Thymus (tissue), 11 donors: ENCODE data around the gene NTHL1. TPM values are rescaled to one million over a fixed set of nuclear protein-coding genes. Genes with fewer than 3 reads are reported as not detected.

Experiments
- DNase-seq, 9 donors: peaks; one replicate each; pipeline ENCODE4 v3.0.0-alpha.2; 2013; ENCODE audit warnings: low spot score in 9 of 9, low read depth in 6 of 9, missing footprints in 1 of 9
- H3K27ac ChIP-seq, 2 donors: one replicate each; pipeline ENCODE4 v1.5.1; 2013; ENCODE audit warnings: control low read depth in 1 of 2, low read depth in 1 of 2, low read length in 1 of 2, mild to moderate bottlenecking in 1 of 2, moderate library complexity in 1 of 2
- H3K27me3 ChIP-seq, 2 donors: one replicate each; pipeline ENCODE4 v1.5.1; 2013; ENCODE audit warnings: low read length in 1 of 2; ENCODE audit not compliant: control insufficient read depth in 2 of 2, insufficient read depth in 1 of 2
- H3K36me3 ChIP-seq, 2 donors: one replicate each; pipeline ENCODE4 v1.5.1; 2013; ENCODE audit warnings: low read length in 1 of 2, mild to moderate bottlenecking in 1 of 2, moderate library complexity in 1 of 2; ENCODE audit not compliant: control insufficient read depth in 2 of 2, insufficient read depth in 2 of 2
- H3K4me1 ChIP-seq, 2 donors: one replicate each; pipeline ENCODE4 v1.5.1; 2013; ENCODE audit warnings: low read length in 2 of 2; ENCODE audit not compliant: control insufficient read depth in 2 of 2, insufficient read depth in 2 of 2
- H3K4me3 ChIP-seq, 2 donors: one replicate each; pipeline ENCODE4 v1.5.1; 2013; ENCODE audit warnings: low read length in 2 of 2, control low read depth in 1 of 2, mild to moderate bottlenecking in 1 of 2
- H3K9me3 ChIP-seq, 2 donors: one replicate each; pipeline ENCODE4 v1.5.1; 2013; ENCODE audit warnings: low read length in 1 of 2, mild to moderate bottlenecking in 1 of 2; ENCODE audit not compliant: control insufficient read depth in 2 of 2, insufficient read depth in 1 of 2
- WGBS: extraction: QIAGEN DNeasy Blood & Tissue Kit; methylation state at CpG from one replicate; pipeline ENCODE4 v1.1.7; 2013; 5-methylcytosine and 5-hydroxymethylcytosine counted together
- polyA plus RNA-seq: library from polyadenylated mRNA; stranded (reverse); fragments of 200-250 nt; gene quantifications from one replicate; pipeline ENCODE4 v1.2.3, GENCODE V29; 2013
- total RNA-seq: library from RNA; stranded (reverse); fragments of 120-200 nt; gene quantifications from one replicate; pipeline ENCODE4 v1.2.4, GENCODE V29; 2013
- donor health status: healthy.

Gene NTHL1
- total and polyA plus RNA-seq, 2 donors: 32.7 TPM

- Histone ChIP-seq H3K36me3 (peaks cover 63 to 81% of the 10 kb centered on the region in 2 donors), H3K27ac (no peak overlapping the region), H3K4me1 (no peaks in the 10 kb centered on the region), H3K27me3 (no peaks in the 10 kb centered on the region), H3K9me3 (no peaks in the 10 kb centered on the region), H3K4me3 (no peak overlapping the region)
- no peak for DNase-seq
- 95% methylated on average over 8 of the region's 8 CpGs for WGBS
These were observed 25.3 kb upstream of the NTHL1 start for GRCh38 chr16:2072926-2073325.

GRCh38 chr16:2071454-2072202, 24.0 kb upstream of the NTHL1 start:
- Histone ChIP-seq H3K4me3 (no peak overlapping the region), H3K27ac (no peak overlapping the region), H3K36me3 (peaks cover 59 to 78% of the 10 kb centered on the region in 2 donors), H3K9me3 (no peaks in the 10 kb centered on the region), H3K4me1 (no peaks in the 10 kb centered on the region), H3K27me3 (no peaks in the 10 kb centered on the region)
- no peak for DNase-seq
- WGBS: 96% methylated on average over 34 of the region's 34 CpGs

GRCh38 chr16:2070576-2071453, 23.2 kb upstream of the NTHL1 start:
- WGBS: 97% methylated on average over 29 of the region's 29 CpGs
- Histone ChIP-seq H3K9me3 (no peaks in the 10 kb centered on the region), H3K4me3 (no peak overlapping the region), H3K27me3 (no peaks in the 10 kb centered on the region), H3K27ac (no peak overlapping the region), H3K4me1 (no peaks in the 10 kb centered on the region), H3K36me3 (peaks cover 58 to 77% of the 10 kb centered on the region in 2 donors)
- no peak for DNase-seq

GRCh38 chr16:2066139-2066538, 18.5 kb upstream of the NTHL1 start:
- 98% methylated on average over 11 of the region's 11 CpGs for WGBS
- Histone ChIP-seq H3K27me3 (no peaks in the 10 kb centered on the region), H3K9me3 (no peaks in the 10 kb centered on the region), H3K4me1 (no peaks in the 10 kb centered on the region), H3K36me3 (peaks cover 54 to 74% of the 10 kb centered on the region in 2 donors), H3K27ac (no peak overlapping the region), H3K4me3 (no peak overlapping the region)
- no peak for DNase-seq

GRCh38 chr16:2064368-2064945, 16.8 kb upstream of the NTHL1 start:
- H3K36me3 ChIP-seq: peaks cover 56 to 76% of the 10 kb centered on the region in 2 donors
- no peaks in the 10 kb centered on the region for H3K27me3 ChIP-seq
- H3K4me3 ChIP-seq: no peak overlapping the region
- H3K4me1 ChIP-seq: no peaks in the 10 kb centered on the region
- H3K27ac ChIP-seq: no peak overlapping the region
- WGBS: 98% methylated on average over 16 of the region's 16 CpGs
- no peak for DNase-seq
- no peaks in the 10 kb centered on the region for H3K9me3 ChIP-seq

GRCh38 chr16:2063861-2064260, 16.2 kb upstream of the NTHL1 start:
- Histone ChIP-seq H3K36me3 (peaks cover 55 to 73% of the 10 kb centered on the region in 2 donors), H3K9me3 (no peaks in the 10 kb centered on the region), H3K27me3 (no peaks in the 10 kb centered on the region), H3K4me1 (no peaks in the 10 kb centered on the region), H3K4me3 (no peak overlapping the region), H3K27ac (no peak overlapping the region)
- no peak for DNase-seq
- WGBS: 98% methylated on average over 25 of the region's 25 CpGs

- WGBS: 98% methylated on average over 28 of the region's 28 CpGs
These were observed 15.2 kb upstream of the NTHL1 start for GRCh38 chr16:2062801-2063200.

GRCh38 chr16:2061526-2061925, 13.9 kb upstream of the NTHL1 start:
- 97% methylated on average over 13 of the region's 13 CpGs for WGBS

More at GRCh38 chr16:2062801-2063200, 15.2 kb upstream of the NTHL1 start:
- Histone ChIP-seq H3K27me3 (no peaks in the 10 kb centered on the region), H3K4me3 (no peak overlapping the region), H3K27ac (no peak overlapping the region), H3K4me1 (no peaks in the 10 kb centered on the region), H3K36me3 (peaks cover 50 to 80% of the 10 kb centered on the region in 2 donors), H3K9me3 (no peaks in the 10 kb centered on the region)
- DNase-seq: no peak

GRCh38 chr16:2061023-2061422, 13.4 kb upstream of the NTHL1 start:
- DNase-seq: no peak
- Histone ChIP-seq H3K9me3 (no peaks in the 10 kb centered on the region), H3K36me3 (peaks cover 51 to 79% of the 10 kb centered on the region in 2 donors), H3K4me3 (no peak overlapping the region), H3K4me1 (no peaks in the 10 kb centered on the region), H3K27me3 (no peaks in the 10 kb centered on the region), H3K27ac (no peak overlapping the region)
- 97% methylated on average over 18 of the region's 18 CpGs for WGBS

More at GRCh38 chr16:2061526-2061925, 13.9 kb upstream of the NTHL1 start:
- H3K4me3 ChIP-seq: no peak overlapping the region
- no peaks in the 10 kb centered on the region for H3K9me3 ChIP-seq
- no peaks in the 10 kb centered on the region for H3K4me1 ChIP-seq
- H3K27ac ChIP-seq: no peak overlapping the region
- DNase-seq: no peak
- peaks cover 54 to 79% of the 10 kb centered on the region in 2 donors for H3K36me3 ChIP-seq
- no peaks in the 10 kb centered on the region for H3K27me3 ChIP-seq
